ENCODE measurements around the gene NALCN. TPM values are rescaled to one million over a fixed set of nuclear protein-coding genes. Genes with fewer than 3 reads are reported as not detected.

The NALCN gene
- total RNA-seq, 4 donors from 2014 or later, result 0.67 to 2.0 (median 1.5) TPM

DNA sequence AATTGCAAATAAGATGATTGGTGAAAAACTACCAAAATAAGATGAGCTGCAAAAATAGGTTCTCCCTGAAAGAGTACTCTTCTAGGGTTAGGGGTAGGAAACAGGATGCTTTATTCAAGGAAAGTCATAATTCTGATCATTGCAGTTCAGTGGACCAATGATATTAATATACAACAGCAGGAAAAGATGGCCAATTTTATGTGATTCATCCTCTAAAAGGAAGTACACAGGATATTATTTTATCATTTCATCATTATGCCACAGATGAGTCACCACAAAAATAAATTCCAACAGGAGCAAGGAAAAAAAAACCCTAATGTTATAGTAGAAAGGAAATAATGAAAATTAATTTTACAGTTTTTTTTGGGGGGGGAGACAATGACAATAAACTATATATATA lies 205.0 kb downstream of the NALCN start:
- intact Hi-C loops (cut with DNase I; ENCODE audit: low total_unique reads), result no loop called here
- no peak overlapping the region for H3K4me3 ChIP-seq (ENCODE audit: low read depth, poor library complexity, severe bottlenecking)
- no peak for DNase-seq (ENCODE audit: low spot score in 2 of 2)
- TF ChIP-seq POLR2A (IDR thresholded peaks at IDR 0.05), result no peak
- TF ChIP-seq, protein P1, sequence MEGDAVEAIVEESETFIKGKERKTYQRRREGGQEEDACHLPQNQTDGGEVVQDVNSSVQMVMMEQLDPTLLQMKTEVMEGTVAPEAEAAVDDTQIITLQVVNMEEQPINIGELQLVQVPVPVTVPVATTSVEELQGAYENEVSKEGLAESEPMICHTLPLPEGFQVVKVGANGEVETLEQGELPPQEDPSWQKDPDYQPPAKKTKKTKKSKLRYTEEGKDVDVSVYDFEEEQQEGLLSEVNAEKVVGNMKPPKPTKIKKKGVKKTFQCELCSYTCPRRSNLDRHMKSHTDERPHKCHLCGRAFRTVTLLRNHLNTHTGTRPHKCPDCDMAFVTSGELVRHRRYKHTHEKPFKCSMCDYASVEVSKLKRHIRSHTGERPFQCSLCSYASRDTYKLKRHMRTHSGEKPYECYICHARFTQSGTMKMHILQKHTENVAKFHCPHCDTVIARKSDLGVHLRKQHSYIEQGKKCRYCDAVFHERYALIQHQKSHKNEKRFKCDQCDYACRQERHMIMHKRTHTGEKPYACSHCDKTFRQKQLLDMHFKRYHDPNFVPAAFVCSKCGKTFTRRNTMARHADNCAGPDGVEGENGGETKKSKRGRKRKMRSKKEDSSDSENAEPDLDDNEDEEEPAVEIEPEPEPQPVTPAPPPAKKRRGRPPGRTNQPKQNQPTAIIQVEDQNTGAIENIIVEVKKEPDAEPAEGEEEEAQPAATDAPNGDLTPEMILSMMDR (IDR thresholded peaks at IDR 0.05), result no peak

DNA sequence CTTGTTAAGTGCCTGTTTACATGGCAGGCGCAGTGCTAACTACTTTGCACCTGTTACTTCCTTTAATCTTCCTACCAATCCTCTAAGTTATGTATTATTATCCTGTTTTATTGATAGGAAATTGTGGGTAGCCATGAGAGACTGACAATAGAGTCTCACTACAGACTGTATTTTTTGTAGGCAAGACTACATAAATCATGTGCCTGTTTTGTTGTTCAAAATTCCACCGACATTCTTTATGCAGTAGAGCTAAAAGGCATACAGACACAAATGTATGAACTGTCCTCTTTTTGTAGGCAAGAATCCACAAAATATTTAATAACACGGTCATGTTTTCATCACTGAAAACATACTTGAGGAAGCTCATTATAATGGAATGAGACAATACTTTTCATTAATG lies 205.5 kb downstream of the NALCN start:
- intact Hi-C loops (cut with DNase I; ENCODE audit: low total_unique reads), result no loop called here
- no peak for DNase-seq (ENCODE audit: low spot score in 2 of 2)
- TF ChIP-seq, protein P1 (IDR thresholded peaks at IDR 0.05), result no peak
- no peak for TF ChIP-seq POLR2A (IDR thresholded peaks at IDR 0.05)
- H3K4me3 ChIP-seq (ENCODE audit: low read depth, poor library complexity, severe bottlenecking), result no peak overlapping the region
- WGBS, 2 donors, result 52 to 66% methylated on average over 3 of the region's 3 CpGs

GRCh38 chr13:101209206-101209893 lies 207.0 kb downstream of the NALCN start:
- DNase-seq (ENCODE audit: low spot score in 2 of 2), result no peak
- TF ChIP-seq POLR2A (IDR thresholded peaks at IDR 0.05), result no peak
- TF ChIP-seq, protein P1 (IDR thresholded peaks at IDR 0.05), result no peak
- intact Hi-C loops (cut with DNase I; ENCODE audit: low total_unique reads), result no loop called here
- WGBS, 2 donors, result 60 to 76% methylated on average over 4 of the region's 4 CpGs
- no peak overlapping the region for H3K4me3 ChIP-seq (ENCODE audit: low read depth, poor library complexity, severe bottlenecking)

- intact Hi-C loops (cut with DNase I; ENCODE audit: low total_unique reads), result no loop called here
- H3K4me3 ChIP-seq (ENCODE audit: low read depth, poor library complexity, severe bottlenecking), result no peak overlapping the region
- no peak for DNase-seq (ENCODE audit: low spot score in 2 of 2)
- WGBS, 2 donors, result 75 to 82% methylated on average over 2 of the region's 2 CpGs
- TF ChIP-seq POLR2A (IDR thresholded peaks at IDR 0.05), result no peak
- TF ChIP-seq, protein P1 (IDR thresholded peaks at IDR 0.05), result no peak
Observed at GRCh38 chr13:101205408-101205807, 210.9 kb downstream of the NALCN start.

- intact Hi-C loops (cut with DNase I; ENCODE audit: low total_unique reads), result no loop called here
- no peak overlapping the region for H3K4me3 ChIP-seq (ENCODE audit: low read depth, poor library complexity, severe bottlenecking)
- no peak for TF ChIP-seq POLR2A (IDR thresholded peaks at IDR 0.05)
- TF ChIP-seq, protein P1 (IDR thresholded peaks at IDR 0.05), result no peak
- DNase-seq (ENCODE audit: low spot score in 2 of 2), result no peak
- WGBS, 2 donors, result 39 to 67% methylated on average over 1 of the region's 1 CpG
Observed at GRCh38 chr13:101204270-101205020, 211.9 kb downstream of the NALCN start.

All from lower leg skin (tissue), 4 donors.